K562 (cell line): ENCODE measurements around the gene CFAP73. TPM values are rescaled to one million over a fixed set of nuclear protein-coding genes. Genes with fewer than 3 reads are reported as not detected.

Experiments used
- ATAC-seq: fragments of 200-7000 bp; cut with Tn5 transposase; 3 replicates; pipeline ENCODE4 v1.9.1; 2020; ENCODE audit warnings: moderate library complexity
- BruUV-seq: library from RNA; stranded (reverse); fragments of 400-500 nt; replicated peaks from 2 replicates; lab custom pipeline; 2021; lab: Mats Ljungman, UMichigan
- CTCF ChIA-PET: fragments of 300-600 bp; formaldehyde crosslinking; extraction: SDS; loops from one replicate; lab custom pipeline; 2021; ENCODE audit warnings: low intra/inter-chr PET ratio; lab: Yijun Ruan, JAX
- POLR2A ChIA-PET: fragments of 300-600, 350-650 bp; sonication (Branson Sonifier 250); formaldehyde crosslinking; extraction: SDS; loops from one replicate; lab custom pipeline; 2021; ENCODE audit warnings: antibody characterized with exemption, inconsistent platforms; lab: Yijun Ruan, JAX
- DNase-seq, 4 experiments: peaks; one replicate each; pipeline versions ENCODE4 v3.0.0 to v3.0.0-alpha.2; 2011 to 2018; ENCODE audit warnings: low spot score in 3 of 4, mixed read lengths in 3 of 4; ENCODE audit errors: extremely low read depth in 1 of 4
- FAIRE-seq: peaks from 2 replicates; lab custom pipeline; 2011; peaks lifted over from hg19 to GRCh38; lab: Jason Lieb, UNC
- H2AFZ ChIP-seq: 2 replicates; pipeline ENCODE4 v1.6.0; 2011; ENCODE audit warnings: low read depth, low read length, control low read depth, inconsistent platforms
- H3K27ac ChIP-seq: fragments of 200-600 bp; 3 replicates; pipeline ENCODE4 v1.8.0; 2011; ENCODE audit warnings: low read depth, mild to moderate bottlenecking, control low read depth, inconsistent platforms, low read length, moderate library complexity, mixed read lengths; ENCODE audit errors: extremely low read depth
- H3K27me3 ChIP-seq, 2 experiments: fragments of 300-600 bp in 1 of 2; 2 replicates in 1 of 2; 3 replicates in 1 of 2; pipeline versions ENCODE4 v1.6.0 to v1.8.0; 2011; ENCODE audit warnings: inconsistent platforms in 2 of 2, low read length in 2 of 2, mild to moderate bottlenecking in 1 of 2, mixed read lengths in 1 of 2, moderate library complexity in 1 of 2; ENCODE audit not compliant: control insufficient read depth in 2 of 2, insufficient read depth in 2 of 2
- H3K36me3 ChIP-seq: fragments of 300-600 bp; 3 replicates; pipeline ENCODE4 v1.8.0; 2011; ENCODE audit warnings: mild to moderate bottlenecking, low read length, inconsistent platforms; ENCODE audit not compliant: control insufficient read depth, insufficient read depth
- H3K4me1 ChIP-seq, 2 experiments: fragments of 200-600 bp in 1 of 2; replicated peaks in 1 of 2; 2 replicates in 1 of 2; 3 replicates in 1 of 2; pipeline versions ENCODE4 v1.5.1 to v1.8.0; 2011; ENCODE audit warnings: inconsistent platforms in 2 of 2, low read length in 2 of 2, mild to moderate bottlenecking in 1 of 2, mixed read lengths in 1 of 2, moderate library complexity in 1 of 2; ENCODE audit not compliant: control insufficient read depth in 2 of 2, insufficient read depth in 2 of 2
- H3K4me2 ChIP-seq: 2 replicates; pipeline ENCODE4 v1.6.1; 2011; ENCODE audit warnings: low read length, control low read depth, inconsistent platforms, mixed read lengths; ENCODE audit not compliant: insufficient read depth
- H3K4me3 ChIP-seq: fragments of 200-600 bp; sonication (generic), shearing (Covaris generic); 2 replicates; pipeline ENCODE4 v1.5.1; 2016; ENCODE audit warnings: control low read depth, inconsistent platforms
- H3K79me2 ChIP-seq: fragments of 200-600 bp; 3 replicates; pipeline ENCODE4 v1.8.0; 2011; ENCODE audit warnings: low read length, inconsistent platforms; ENCODE audit not compliant: control insufficient read depth, insufficient read depth
- H3K9ac ChIP-seq, 2 experiments: 2 replicates each; pipeline versions ENCODE4 v1.6.0 to v1.6.1; 2011; ENCODE audit warnings: low read depth in 2 of 2, low read length in 2 of 2, control low read depth in 1 of 2, inconsistent platforms in 1 of 2, mild to moderate bottlenecking in 1 of 2, mixed read lengths in 1 of 2; ENCODE audit not compliant: insufficient read depth in 1 of 2
- H3K9me1 ChIP-seq: one replicate; pipeline ENCODE4 v1.6.0; 2011; ENCODE audit warnings: inconsistent platforms, mild to moderate bottlenecking, low read length, moderate library complexity; ENCODE audit not compliant: control insufficient read depth, insufficient read depth
- H3K9me3 ChIP-seq: replicated peaks from 2 replicates; pipeline ENCODE4 v1.5.1; 2011; ENCODE audit warnings: low read depth, low read length, inconsistent platforms; ENCODE audit not compliant: control insufficient read depth, insufficient read depth
- H4K20me1 ChIP-seq: replicated peaks from 2 replicates; pipeline ENCODE4 v1.6.1; 2011; ENCODE audit warnings: low read length, inconsistent platforms, mixed read lengths; ENCODE audit not compliant: control insufficient read depth, insufficient read depth
- EP300 ChIP-seq: IDR thresholded peaks from 2 replicates; pipeline ENCODE4 v1.6.1; 2012; ENCODE audit warnings: low read length, improper control_type of control experiment
- MAZ ChIP-seq, 2 experiments: fragments of 450-650 bp in 1 of 2; sonication (generic) in 1 of 2; formaldehyde crosslinking; IDR thresholded peaks in 1 of 2; conservative IDR thresholded peaks in 1 of 2; 2 replicates each; pipeline versions ENCODE4 v1.4.0 to v1.5.0; 2020; ENCODE audit warnings: mild to moderate bottlenecking in 1 of 2, missing genetic modification reagents in 1 of 2
- MYBL2 ChIP-seq, 2 experiments: fragments of 450-650 bp in 1 of 2; sonication (generic) in 1 of 2; formaldehyde crosslinking in 1 of 2; IDR thresholded peaks; 2 replicates each; pipeline versions ENCODE4 v1.6.1 to v1.8.1; 2017 to 2022; ENCODE audit warnings: borderline replicate concordance in 1 of 2, inconsistent platforms in 1 of 2, low read depth in 1 of 2, mild to moderate bottlenecking in 1 of 2, missing genetic modification reagents in 1 of 2, moderate library complexity in 1 of 2
- NR2F6 ChIP-seq: fragments of 450-650 bp; formaldehyde crosslinking; IDR thresholded peaks from 2 replicates; pipeline ENCODE4 v1.4.0; 2020; ENCODE audit warnings: mild to moderate bottlenecking
- SNRNP70 ChIP-seq: fragments of 200-400 bp; formaldehyde crosslinking; optimal IDR thresholded peaks from 2 replicates; pipeline ENCODE3; 2017; ENCODE audit warnings: low read depth, low read length
- SRSF3 ChIP-seq: fragments of 200-400 bp; formaldehyde crosslinking; IDR thresholded peaks from 2 replicates; pipeline ENCODE4 v1.6.1; 2016; ENCODE audit warnings: mild to moderate bottlenecking, low read length, moderate library complexity; ENCODE audit not compliant: insufficient read depth
- XRCC5 ChIP-seq: fragments of 200-400 bp; formaldehyde crosslinking; IDR thresholded peaks from 2 replicates; pipeline ENCODE4 v1.6.1; 2017; ENCODE audit warnings: low read depth, mild to moderate bottlenecking, low read length
- YBX1 ChIP-seq: fragments of 450-650 bp; IDR thresholded peaks from 2 replicates; pipeline ENCODE4 v1.7.1; 2016; ENCODE audit warnings: mild to moderate bottlenecking
- ZNF263 ChIP-seq: sonication (generic); formaldehyde crosslinking; IDR thresholded peaks from 2 replicates; pipeline ENCODE4 v1.8.0; 2022; ENCODE audit warnings: mild to moderate bottlenecking, missing genetic modification reagents, borderline replicate concordance
- ZNF561 ChIP-seq: fragments of 450-650 bp; formaldehyde crosslinking; conservative IDR thresholded peaks from 2 replicates; pipeline ENCODE4 v1.4.0; 2020; ENCODE audit warnings: mild to moderate bottlenecking, moderate library complexity
- ZNF644 ChIP-seq: fragments of 200-800 bp; sonication (Bioruptor generic); IDR thresholded peaks from 2 replicates; pipeline ENCODE4 v1.6.1; 2016; ENCODE audit warnings: low read depth, missing genetic modification characterization, missing compliant biosample characterization
- WGBS: fragments of 100-300 bp; shearing (Covaris generic); methylation state at CpG from one replicate; pipeline ENCODE4 v1.1.6; 2016; ENCODE audit warnings: low coverage, mixed read lengths; ENCODE audit not compliant: insufficient coverage; ENCODE audit errors: missing lambda C conversion rate; 5-methylcytosine and 5-hydroxymethylcytosine counted together
- in situ Hi-C: fragments of 300-500 bp; cut with MboI; formaldehyde crosslinking; loops from 4 replicates; pipeline ENCODE4 v1.15.0; 2018; ENCODE audit warnings: inconsistent platforms, mixed read lengths
- intact Hi-C: fragments of 100-400 bp; cut with micrococcal nuclease; formaldehyde crosslinking; loops from 2 replicates; pipeline ENCODE4 v1.14.2; 2022
- polyA plus RNA-seq, 8 experiments: library from polyadenylated mRNA; depleted of rRNA in 4 of 8; stranded (reverse) in 5 of 8; unstranded in 3 of 8; fragments of >200 nt; fragmentation: Nextera tagmentation in 2 of 8; fragmentation: Illumina TruSeq in 1 of 8; extraction: Ambion mirVana in 2 of 8; extraction: Trizol in 1 of 8; gene quantifications; 2 replicates each; pipeline versions ENCODE4 v1.2.1 to v1.2.3, GENCODE V29; 2011 to 2014; ENCODE audit warnings: inconsistent platforms in 1 of 8, missing spikeins in 1 of 8
- total RNA-seq, 7 experiments: library from RNA; depleted of rRNA in 6 of 7; stranded (reverse); fragments of >200 nt in 6 of 7; fragmentation: Illumina TruSeq in 2 of 7; extraction: Trizol in 2 of 7; gene quantifications; 2 replicates each; pipeline versions ENCODE4 v1.2.1 to v1.2.3, GENCODE V29; 2011 to 2021; ENCODE audit warnings: low replicate concordance in 1 of 7
- TF ChIP-seq, protein P1 (sequence below): sonication (generic); formaldehyde crosslinking; IDR thresholded peaks from 2 replicates; pipeline ENCODE4 v1.8.0; 2022; ENCODE audit warnings: mild to moderate bottlenecking, low read depth, missing genetic modification reagents
- TF ChIP-seq, protein P2 (sequence below), 2 experiments: fragments of 450-650 bp in 1 of 2; sonication (generic) in 1 of 2; formaldehyde crosslinking in 1 of 2; IDR thresholded peaks in 1 of 2; conservative IDR thresholded peaks in 1 of 2; 2 replicates each; pipeline versions ENCODE4 v1.6.1 to v1.8.1; 2016 to 2023; ENCODE audit warnings: mild to moderate bottlenecking in 2 of 2, moderate library complexity in 2 of 2, inconsistent platforms in 1 of 2, missing genetic modification reagents in 1 of 2
- TF ChIP-seq, protein P3 (sequence below), 2 experiments: fragments of 450-650 bp; conservative IDR thresholded peaks; 2 replicates each; pipeline ENCODE4 v1.6.1; 2017; ENCODE audit warnings: mild to moderate bottlenecking in 2 of 2, moderate library complexity in 2 of 2
- TF ChIP-seq, protein P4 (sequence below): fragments of 450-650 bp; IDR thresholded peaks from 2 replicates; pipeline ENCODE4 v1.7.1; 2018; ENCODE audit warnings: mild to moderate bottlenecking, low read depth; ENCODE audit not compliant: partially characterized antibody

CFAP73 gene
- total and polyA plus RNA-seq, 9 of the 15 experiments (the other 6 are each of a cell fraction or from before 2014, with no cell fraction given): not detected

DNA sequence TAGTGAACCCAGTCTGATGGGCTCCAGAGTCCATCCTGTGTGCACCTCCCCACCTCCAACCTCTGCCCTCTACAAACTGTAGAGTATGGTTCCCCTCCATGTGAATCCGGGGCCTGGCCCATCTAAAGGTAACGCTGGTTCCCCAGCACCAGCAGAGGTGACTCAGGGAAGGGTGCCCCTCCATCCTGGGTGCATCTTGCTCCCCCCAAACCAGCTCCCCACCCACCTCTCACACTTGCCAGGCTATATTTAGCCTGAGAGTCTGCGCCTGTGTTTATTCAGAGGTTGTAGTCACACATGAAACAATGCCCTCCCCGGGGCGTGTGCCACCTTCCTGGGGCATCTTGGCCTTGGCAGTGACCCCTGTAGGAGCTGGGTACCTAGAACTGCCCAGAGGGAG, 40.2 kb upstream of the CFAP73 start:
- Histone ChIP-seq H3K4me1 (peaks cover 0 to 6% of the 10 kb centered on the region in 2 experiments; a peak in 1 of 5 replicates), H3K9me3 (no peaks in the 10 kb centered on the region), H3K4me2 (no peak overlapping the region), H3K79me2 (no peaks in the 10 kb centered on the region), H3K9me1 (no peaks in the 10 kb centered on the region), H3K9ac (no peak overlapping the region), H3K4me3 (no peak overlapping the region), H3K27ac (no peak overlapping the region), H2AFZ (no peak overlapping the region), H3K27me3 (peaks cover 19 to 59% of the 10 kb centered on the region in 2 experiments), H4K20me1 (peaks cover 12% of the 10 kb centered on the region; the same call in 1 of the 2 replicates), H3K36me3 (no peaks in the 10 kb centered on the region)
- ATAC-seq (no peak), DNase-seq (no peak), FAIRE-seq (no peak)
- CTCF ChIA-PET: no interaction called here
- intact Hi-C loops (no loop called here), in situ Hi-C loops (no loop called here)
- no TSS peak for BruUV-seq
- POLR2A ChIA-PET: interaction anchor here (0.6 kb wide), 1 partner anchor 44 kb away, joined by 3 read pairs; no protein-coding TSS in a partner anchor
- 2% methylated on average over 5 of the region's 5 CpGs for WGBS
- TF ChIP-seq ZNF644 (tag) (no peak), XRCC5 (no peak), MAZ (CRISPR knock-in tag; conservative IDR thresholded peaks at IDR 0.05 in 1 of 2, IDR thresholded peaks at IDR 0.05 in 1 of 2) (no peak), EP300 (no peak), MYBL2 (IDR thresholded peaks at IDR 0.05; ENCODE audit: low read depth) (no peak), MYBL2 (CRISPR knock-in tag; IDR thresholded peaks at IDR 0.05; ENCODE audit: borderline replicate concordance) (no peak), SRSF3 (no peak), YBX1 (no peak), SNRNP70 (no peak), NR2F6 (CRISPR knock-in tag) (no peak), ZNF561 (CRISPR knock-in tag) (no peak), ZNF263 (no peak)
- TF ChIP-seq, protein P1, sequence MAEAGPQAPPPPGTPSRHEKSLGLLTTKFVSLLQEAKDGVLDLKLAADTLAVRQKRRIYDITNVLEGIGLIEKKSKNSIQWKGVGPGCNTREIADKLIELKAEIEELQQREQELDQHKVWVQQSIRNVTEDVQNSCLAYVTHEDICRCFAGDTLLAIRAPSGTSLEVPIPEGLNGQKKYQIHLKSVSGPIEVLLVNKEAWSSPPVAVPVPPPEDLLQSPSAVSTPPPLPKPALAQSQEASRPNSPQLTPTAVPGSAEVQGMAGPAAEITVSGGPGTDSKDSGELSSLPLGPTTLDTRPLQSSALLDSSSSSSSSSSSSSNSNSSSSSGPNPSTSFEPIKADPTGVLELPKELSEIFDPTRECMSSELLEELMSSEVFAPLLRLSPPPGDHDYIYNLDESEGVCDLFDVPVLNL: no peak
- TF ChIP-seq, protein P2, sequence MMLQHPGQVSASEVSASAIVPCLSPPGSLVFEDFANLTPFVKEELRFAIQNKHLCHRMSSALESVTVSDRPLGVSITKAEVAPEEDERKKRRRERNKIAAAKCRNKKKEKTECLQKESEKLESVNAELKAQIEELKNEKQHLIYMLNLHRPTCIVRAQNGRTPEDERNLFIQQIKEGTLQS (IDR thresholded peaks at IDR 0.05): no peak
- TF ChIP-seq, protein P2 (CRISPR knock-in tag; conservative IDR thresholded peaks at IDR 0.05): no peak
- TF ChIP-seq, protein P3, sequence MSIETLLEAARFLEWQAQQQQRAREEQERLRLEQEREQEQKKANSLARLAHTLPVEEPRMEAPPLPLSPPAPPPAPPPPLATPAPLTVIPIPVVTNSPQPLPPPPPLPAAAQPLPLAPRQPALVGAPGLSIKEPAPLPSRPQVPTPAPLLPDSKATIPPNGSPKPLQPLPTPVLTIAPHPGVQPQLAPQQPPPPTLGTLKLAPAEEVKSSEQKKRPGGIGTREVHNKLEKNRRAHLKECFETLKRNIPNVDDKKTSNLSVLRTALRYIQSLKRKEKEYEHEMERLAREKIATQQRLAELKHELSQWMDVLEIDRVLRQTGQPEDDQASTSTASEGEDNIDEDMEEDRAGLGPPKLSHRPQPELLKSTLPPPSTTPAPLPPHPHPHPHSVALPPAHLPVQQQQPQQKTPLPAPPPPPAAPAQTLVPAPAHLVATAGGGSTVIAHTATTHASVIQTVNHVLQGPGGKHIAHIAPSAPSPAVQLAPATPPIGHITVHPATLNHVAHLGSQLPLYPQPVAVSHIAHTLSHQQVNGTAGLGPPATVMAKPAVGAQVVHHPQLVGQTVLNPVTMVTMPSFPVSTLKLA (conservative IDR thresholded peaks at IDR 0.05): no peak
- TF ChIP-seq, protein P4, sequence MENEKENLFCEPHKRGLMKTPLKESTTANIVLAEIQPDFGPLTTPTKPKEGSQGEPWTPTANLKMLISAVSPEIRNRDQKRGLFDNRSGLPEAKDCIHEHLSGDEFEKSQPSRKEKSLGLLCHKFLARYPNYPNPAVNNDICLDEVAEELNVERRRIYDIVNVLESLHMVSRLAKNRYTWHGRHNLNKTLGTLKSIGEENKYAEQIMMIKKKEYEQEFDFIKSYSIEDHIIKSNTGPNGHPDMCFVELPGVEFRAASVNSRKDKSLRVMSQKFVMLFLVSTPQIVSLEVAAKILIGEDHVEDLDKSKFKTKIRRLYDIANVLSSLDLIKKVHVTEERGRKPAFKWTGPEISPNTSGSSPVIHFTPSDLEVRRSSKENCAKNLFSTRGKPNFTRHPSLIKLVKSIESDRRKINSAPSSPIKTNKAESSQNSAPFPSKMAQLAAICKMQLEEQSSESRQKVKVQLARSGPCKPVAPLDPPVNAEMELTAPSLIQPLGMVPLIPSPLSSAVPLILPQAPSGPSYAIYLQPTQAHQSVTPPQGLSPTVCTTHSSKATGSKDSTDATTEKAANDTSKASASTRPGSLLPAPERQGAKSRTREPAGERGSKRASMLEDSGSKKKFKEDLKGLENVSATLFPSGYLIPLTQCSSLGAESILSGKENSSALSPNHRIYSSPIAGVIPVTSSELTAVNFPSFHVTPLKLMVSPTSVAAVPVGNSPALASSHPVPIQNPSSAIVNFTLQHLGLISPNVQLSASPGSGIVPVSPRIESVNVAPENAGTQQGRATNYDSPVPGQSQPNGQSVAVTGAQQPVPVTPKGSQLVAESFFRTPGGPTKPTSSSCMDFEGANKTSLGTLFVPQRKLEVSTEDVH: no peak
